Right lobe of liver (tissue), 4 donors: Measurements from ENCODE around the gene CALHM1.

Source experiments
- POLR2A ChIP-seq: fragments of 450-650 bp; IDR thresholded peaks from one replicate; pipeline ENCODE4 v1.6.1; 2017; ENCODE audit warnings: antibody characterized with exemption, mild to moderate bottlenecking
- TF ChIP-seq, protein P1 (sequence below), 4 donors: fragments of 200-600 bp in 3 of 4; fragments of 450-650 bp in 1 of 4; IDR thresholded peaks; one replicate each; pipeline versions ENCODE4 v1.5.1 to v1.8.0; 2016 to 2022; ENCODE audit warnings: antibody characterized with exemption in 4 of 4, mild to moderate bottlenecking in 2 of 4
- donor health status: DM: no; HTN: no; CAD: no.
- donor health status: DM: no; HTN: no; CAD: no.
- donor health status: DM: no; HTN: yes; CAD: no.

- TF ChIP-seq, protein P1, sequence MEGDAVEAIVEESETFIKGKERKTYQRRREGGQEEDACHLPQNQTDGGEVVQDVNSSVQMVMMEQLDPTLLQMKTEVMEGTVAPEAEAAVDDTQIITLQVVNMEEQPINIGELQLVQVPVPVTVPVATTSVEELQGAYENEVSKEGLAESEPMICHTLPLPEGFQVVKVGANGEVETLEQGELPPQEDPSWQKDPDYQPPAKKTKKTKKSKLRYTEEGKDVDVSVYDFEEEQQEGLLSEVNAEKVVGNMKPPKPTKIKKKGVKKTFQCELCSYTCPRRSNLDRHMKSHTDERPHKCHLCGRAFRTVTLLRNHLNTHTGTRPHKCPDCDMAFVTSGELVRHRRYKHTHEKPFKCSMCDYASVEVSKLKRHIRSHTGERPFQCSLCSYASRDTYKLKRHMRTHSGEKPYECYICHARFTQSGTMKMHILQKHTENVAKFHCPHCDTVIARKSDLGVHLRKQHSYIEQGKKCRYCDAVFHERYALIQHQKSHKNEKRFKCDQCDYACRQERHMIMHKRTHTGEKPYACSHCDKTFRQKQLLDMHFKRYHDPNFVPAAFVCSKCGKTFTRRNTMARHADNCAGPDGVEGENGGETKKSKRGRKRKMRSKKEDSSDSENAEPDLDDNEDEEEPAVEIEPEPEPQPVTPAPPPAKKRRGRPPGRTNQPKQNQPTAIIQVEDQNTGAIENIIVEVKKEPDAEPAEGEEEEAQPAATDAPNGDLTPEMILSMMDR (IDR thresholded peaks at IDR 0.05): no peak
- no peak for TF ChIP-seq POLR2A
Observed at GRCh38 chr10:103490986-103491314, 32.2 kb upstream of the CALHM1 start.
